Right cardiac atrium (tissue), 5 donors: ENCODE measurements around the gene IGHMBP2. TPM values are rescaled to one million over a fixed set of nuclear protein-coding genes. Genes with fewer than 3 reads are reported as not detected.

Source experiments
- ATAC-seq, 2 donors: fragments of 200-7000 bp; cut with Tn5 transposase; one replicate each; pipeline versions ENCODE4 v1.8.0 to v1.9.1; 2020; ENCODE audit warnings: moderate library complexity in 2 of 2, mild to moderate bottlenecking in 1 of 2
- DNase-seq, 3 donors: peaks; one replicate each; pipeline ENCODE4 v3.0.0-alpha.2; 2020
- H3K27ac ChIP-seq: one replicate; pipeline ENCODE4 v1.5.1; 2013; ENCODE audit warnings: mild to moderate bottlenecking, low read length, control low read depth, moderate library complexity
- H3K27me3 ChIP-seq: one replicate; pipeline ENCODE4 v1.6.1; 2013; ENCODE audit not compliant: control insufficient read depth, insufficient read depth
- H3K4me1 ChIP-seq: one replicate; pipeline ENCODE4 v1.6.1; 2013; ENCODE audit warnings: low read length; ENCODE audit not compliant: control insufficient read depth, insufficient read depth
- H3K4me3 ChIP-seq: one replicate; pipeline ENCODE4 v1.5.1; 2013; ENCODE audit warnings: low read length, control low read depth
- H3K9me3 ChIP-seq: one replicate; pipeline ENCODE4 v1.6.1; 2013; ENCODE audit warnings: low read length; ENCODE audit not compliant: control insufficient read depth
- WGBS: extraction: QIAGEN DNeasy Blood & Tissue Kit; methylation state at CpG from one replicate; pipeline ENCODE4 v1.1.7; 2013; 5-methylcytosine and 5-hydroxymethylcytosine counted together
- intact Hi-C, 4 donors: fragments of 100-400 bp; cut with DNase I; formaldehyde crosslinking; loops; one replicate each; pipeline versions ENCODE4 v1.11.0 to v1.14.0; 2022 to 2023
- polyA plus RNA-seq: library from polyadenylated mRNA; stranded (reverse); fragments of 200-250 nt; gene quantifications from one replicate; pipeline ENCODE4 v1.2.3, GENCODE V29; 2013
- total RNA-seq, 4 donors: library from RNA; stranded (reverse); fragmentation: NEBNext Ultra II Directional; extraction: Animal tissue kit (Norgen Biotek cat#: 25700); gene quantifications; one replicate each; pipeline ENCODE4 v1.2.1, GENCODE V29; 2021
- donor health status: healthy with polysubstance abuse.
- donor health status: DM: no; HTN: yes; CAD: no.
- donor health status: DM: no; HTN: no; CAD: no.
- donor health status: DM: no; HTN: yes; CAD: no; lungs with severe emphysema.
- donor health status: DM: yes; HTN: yes; CAD: no.

Gene IGHMBP2
- total and polyA plus RNA-seq, 5 donors = 10.4 to 12.7 (median 11.4) TPM

DNA sequence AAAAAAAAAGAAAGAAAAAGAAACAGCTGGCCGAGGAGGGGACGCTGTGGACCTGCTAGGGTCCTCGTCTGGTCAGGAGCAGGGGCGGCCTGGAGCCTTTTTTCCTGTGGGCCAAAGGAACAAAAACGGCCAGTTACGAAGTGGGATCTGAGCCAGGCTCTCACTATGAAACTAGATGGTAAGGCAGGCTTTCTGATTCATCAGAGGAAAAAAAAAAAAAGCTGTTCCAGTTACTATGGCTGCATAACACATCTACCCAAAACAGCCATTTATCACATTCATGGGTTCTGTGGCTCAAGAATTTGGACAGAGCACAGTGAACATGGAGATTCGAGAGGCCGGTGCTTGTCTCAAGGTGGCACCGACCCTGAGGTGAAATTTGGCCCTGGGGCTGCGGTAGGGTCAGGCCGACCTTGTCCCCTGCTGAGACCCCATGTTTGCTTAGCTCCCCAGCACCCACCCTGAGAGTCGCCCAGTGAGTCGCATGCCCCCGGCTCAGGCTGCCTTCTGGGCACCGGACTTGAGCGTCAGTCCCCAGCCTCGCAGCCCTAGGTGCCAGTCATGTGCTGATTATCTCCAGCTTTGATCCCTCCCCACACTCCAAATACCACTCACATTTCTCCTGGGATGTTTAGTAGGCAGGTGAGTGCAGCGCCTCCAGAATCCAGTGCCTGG lies 42.9 kb downstream of the IGHMBP2 start:
- DNase-seq = peak in 1 of 3 donors; percentile 47
- Histone ChIP-seq H3K9me3 (no peaks in the 10 kb centered on the region), H3K27ac (no peak overlapping the region), H3K27me3 (no peaks in the 10 kb centered on the region), H3K4me3 (no peak overlapping the region), H3K4me1 (no peaks in the 10 kb centered on the region)
- intact Hi-C loops = loop anchor here in 1 of 4 donors (10.0 kb wide), 1 partner anchor 68 kb away; the partner anchor contains the start of gene MRGPRF
- peak; percentile 64 to 86 for ATAC-seq
- 43% methylated on average over 18 of the region's 18 CpGs for WGBS

DNA sequence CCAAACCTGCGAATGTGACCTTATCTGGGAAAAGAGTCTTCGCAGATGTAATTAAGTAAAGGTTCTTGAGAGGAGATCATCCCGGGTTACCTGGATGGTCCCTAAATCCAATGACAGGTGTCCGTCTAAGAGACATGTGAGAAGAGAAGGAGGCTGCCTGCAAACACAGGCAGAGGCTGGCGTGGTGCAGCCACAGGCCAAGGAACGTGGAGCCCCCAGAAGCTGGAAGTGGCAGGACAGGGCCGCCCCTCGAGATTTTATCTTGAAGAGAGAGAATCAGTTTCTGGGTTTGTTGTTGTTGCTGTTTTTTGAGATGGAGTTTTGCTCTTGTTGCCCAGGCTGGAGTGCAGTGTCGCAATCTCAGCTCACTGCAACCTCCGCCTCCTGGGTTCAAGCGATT lies 43.5 kb downstream of the IGHMBP2 start:
- 75% methylated on average over 11 of the region's 11 CpGs for WGBS
- Histone ChIP-seq H3K4me1 (no peaks in the 10 kb centered on the region), H3K9me3 (no peaks in the 10 kb centered on the region), H3K4me3 (no peak overlapping the region), H3K27ac (no peak overlapping the region), H3K27me3 (no peaks in the 10 kb centered on the region)
- ATAC-seq = no peak
- DNase-seq = no peak
- intact Hi-C loops = loop anchor here in 1 of 4 donors (10.0 kb wide), 1 partner anchor 68 kb away; the partner anchor contains the start of gene MRGPRF

DNA sequence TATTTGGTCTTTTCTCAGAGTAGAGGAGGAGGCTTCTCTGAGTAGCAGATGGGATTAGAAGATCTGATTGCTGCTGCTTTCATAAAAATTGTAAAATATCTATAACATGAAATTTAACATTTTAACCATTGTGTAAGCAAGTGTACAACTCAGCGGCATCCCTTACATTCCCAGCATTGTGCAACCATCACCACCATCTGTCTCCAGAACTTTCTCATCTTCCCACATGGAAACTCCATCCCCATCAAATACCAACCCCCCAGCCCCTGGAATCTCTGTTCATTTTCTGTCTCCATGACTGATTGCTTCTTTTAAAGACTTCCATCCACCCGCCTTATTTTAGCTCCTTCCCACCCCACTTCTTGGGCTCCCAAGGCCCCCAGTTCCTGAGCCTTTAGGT lies 44.8 kb downstream of the IGHMBP2 start:
- H3K4me3 ChIP-seq = no peak overlapping the region
- no peak for DNase-seq
- WGBS = 70% methylated on average over 2 of the region's 2 CpGs
- H3K9me3 ChIP-seq = no peaks in the 10 kb centered on the region
- intact Hi-C loops = loop anchor here in 1 of 4 donors (10.0 kb wide), 1 partner anchor 66 kb away; the partner anchor contains the start of gene MRGPRF
- H3K4me1 ChIP-seq = no peaks in the 10 kb centered on the region
- H3K27me3 ChIP-seq = no peaks in the 10 kb centered on the region
- ATAC-seq = no peak
- H3K27ac ChIP-seq = no peak overlapping the region

DNA sequence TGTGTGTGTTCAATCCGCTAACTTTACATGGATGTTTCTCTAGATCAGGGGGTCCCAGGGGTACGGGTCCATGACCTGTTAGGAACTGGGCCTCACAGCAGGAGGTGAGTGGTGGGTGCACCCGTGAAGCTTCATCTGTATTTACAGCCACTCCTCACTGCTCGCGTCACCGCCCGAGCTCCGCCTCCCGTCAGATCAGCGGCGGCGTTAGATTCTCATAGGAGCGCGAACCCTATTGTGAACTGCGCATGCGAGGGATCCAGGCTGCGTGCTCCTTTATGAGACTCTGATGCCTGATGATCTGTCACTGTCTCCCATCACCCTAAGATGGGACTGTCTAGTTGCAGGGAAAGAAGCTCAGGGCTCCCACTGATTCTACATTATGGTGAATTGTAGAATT lies 45.2 kb downstream of the IGHMBP2 start:
- no peaks in the 10 kb centered on the region for H3K4me1 ChIP-seq
- H3K27ac ChIP-seq = no peak overlapping the region
- DNase-seq (no peak), ATAC-seq (no peak)
- WGBS = 91% methylated on average over 17 of the region's 17 CpGs
- H3K27me3 ChIP-seq = no peaks in the 10 kb centered on the region
- no peak overlapping the region for H3K4me3 ChIP-seq
- no peaks in the 10 kb centered on the region for H3K9me3 ChIP-seq
- intact Hi-C loops = loop anchor here in 1 of 4 donors (10.0 kb wide), 1 partner anchor 66 kb away; the partner anchor contains the start of gene MRGPRF

DNA sequence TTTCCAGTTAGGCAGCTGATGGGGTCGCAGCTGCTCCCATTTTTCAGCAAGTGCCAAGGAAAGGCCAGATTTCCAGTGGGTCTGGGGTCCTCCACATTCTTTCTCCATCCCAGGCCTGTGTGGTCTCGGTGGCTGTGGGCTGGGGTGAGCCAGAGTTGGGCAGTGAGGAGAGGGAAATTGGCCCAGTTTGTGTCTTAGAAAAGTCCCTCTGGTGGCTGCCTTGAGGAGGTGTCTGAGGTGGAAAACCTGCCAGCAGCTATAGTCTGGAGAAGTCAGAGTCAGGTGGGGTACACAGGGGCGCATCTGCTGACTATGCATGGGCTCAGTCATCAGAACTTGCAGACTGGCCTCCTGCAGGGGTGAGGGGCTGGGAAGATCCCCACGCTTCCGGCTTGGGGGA lies 46.6 kb downstream of the IGHMBP2 start:
- no peaks in the 10 kb centered on the region for H3K9me3 ChIP-seq
- intact Hi-C loops = no loop called here
- H3K4me3 ChIP-seq = no peak overlapping the region
- ATAC-seq (no peak), DNase-seq (peak in 2 of 3 donors; percentile 11 to 18)
- no peaks in the 10 kb centered on the region for H3K4me1 ChIP-seq
- 78% methylated on average over 5 of the region's 5 CpGs for WGBS
- no peaks in the 10 kb centered on the region for H3K27me3 ChIP-seq
- no peak overlapping the region for H3K27ac ChIP-seq

DNA sequence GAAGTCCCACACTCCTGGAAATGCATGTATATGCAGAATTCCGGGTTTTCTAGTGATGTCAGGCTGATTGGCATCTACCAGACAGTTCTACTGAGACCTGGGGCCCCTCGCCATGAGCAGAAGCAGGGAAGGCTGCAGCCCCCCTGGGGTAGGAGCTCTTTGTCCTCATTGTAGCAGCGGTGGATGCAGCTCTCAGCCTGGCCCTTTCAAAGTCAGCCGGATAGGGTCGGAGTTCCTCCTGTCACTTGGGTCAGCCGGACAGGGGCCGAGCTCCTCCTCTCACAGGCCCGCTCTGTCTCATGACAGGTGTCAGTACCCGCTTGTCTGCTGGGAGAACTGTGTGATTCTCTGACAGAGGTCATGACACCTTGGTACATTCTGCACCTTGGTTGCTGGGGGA lies 47.1 kb downstream of the IGHMBP2 start:
- ATAC-seq = no peak
- WGBS = 76% methylated on average over 9 of the region's 9 CpGs
- H3K27me3 ChIP-seq = no peaks in the 10 kb centered on the region
- peak in 2 of 3 donors; percentile 30 for DNase-seq
- H3K4me1 ChIP-seq = no peaks in the 10 kb centered on the region
- H3K27ac ChIP-seq = no peak overlapping the region
- no peaks in the 10 kb centered on the region for H3K9me3 ChIP-seq
- H3K4me3 ChIP-seq = no peak overlapping the region
- intact Hi-C loops = no loop called here

DNA sequence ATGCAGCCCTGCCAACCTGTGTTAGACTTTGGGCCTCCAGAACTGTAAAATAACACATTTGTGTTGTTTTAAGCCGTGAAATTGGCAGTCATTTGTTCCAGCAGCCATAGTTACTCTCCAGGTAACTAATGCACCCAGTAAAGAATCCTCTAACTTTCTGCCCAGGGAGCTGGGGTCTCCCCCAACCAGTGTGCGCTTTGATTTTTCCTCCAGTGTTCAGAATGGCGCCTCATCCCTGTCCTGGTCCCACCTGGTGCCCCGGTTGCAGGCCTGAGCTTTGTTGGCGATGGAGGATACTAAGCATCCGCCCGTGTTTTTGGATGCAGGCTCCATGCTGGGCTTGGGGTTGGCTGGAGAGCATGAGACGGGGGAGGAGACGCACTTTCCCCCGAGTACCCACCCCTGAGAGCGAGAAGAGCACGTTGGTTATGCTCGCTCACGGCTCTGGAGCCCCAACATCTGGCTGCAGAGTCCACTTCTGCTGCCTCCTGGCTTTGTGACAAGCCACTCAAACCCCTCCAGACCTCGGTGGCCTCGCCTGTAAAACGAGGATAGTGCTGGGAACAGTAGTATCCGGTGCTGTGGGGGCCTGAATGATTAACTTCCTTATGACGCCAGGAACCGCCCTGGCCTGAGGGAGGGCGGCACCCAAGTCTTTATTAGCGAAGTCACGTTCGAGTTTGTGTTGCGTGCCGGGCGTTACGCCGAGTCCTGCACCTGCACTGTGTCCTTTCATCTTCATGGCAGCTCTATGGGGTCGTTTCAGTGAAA lies 51.3 kb downstream of the IGHMBP2 start:
- ATAC-seq (peak; percentile 73 to 93), DNase-seq (peak; percentile 55 to 75 (median 61))
- Histone ChIP-seq H3K9me3 (no peaks in the 10 kb centered on the region), H3K27me3 (no peaks in the 10 kb centered on the region), H3K4me1 (no peaks in the 10 kb centered on the region), H3K4me3 (no peak overlapping the region), H3K27ac (no peak overlapping the region)
- WGBS = 33% methylated on average over 30 of the region's 30 CpGs
- intact Hi-C loops = no loop called here

DNA sequence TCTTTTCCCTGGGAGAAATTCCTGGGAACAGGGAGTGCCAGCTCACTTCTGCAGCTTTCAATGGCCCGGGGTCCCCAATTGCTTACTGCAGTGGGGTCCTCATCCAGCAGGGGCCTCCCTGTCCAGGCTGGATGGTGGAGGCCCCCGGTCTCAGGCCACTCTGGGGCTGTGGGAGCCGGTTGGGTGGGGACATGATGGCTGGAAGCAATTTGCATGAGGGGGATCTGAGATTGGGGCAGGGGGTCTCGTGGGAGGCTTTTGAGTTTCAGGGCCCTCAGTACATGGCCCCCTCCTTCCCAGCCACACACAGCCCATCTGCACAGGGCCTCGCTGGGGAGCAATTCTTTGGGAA lies 51.9 kb downstream of the IGHMBP2 start:
- Histone ChIP-seq H3K27me3 (no peaks in the 10 kb centered on the region), H3K4me1 (no peaks in the 10 kb centered on the region), H3K27ac (no peak overlapping the region), H3K9me3 (no peaks in the 10 kb centered on the region), H3K4me3 (no peak overlapping the region)
- WGBS = 30% methylated on average over 5 of the region's 5 CpGs
- peak in 1 of 3 donors; percentile 28 for DNase-seq
- ATAC-seq = peak in 1 of 2 donors; percentile 8
- intact Hi-C loops = no loop called here

DNA sequence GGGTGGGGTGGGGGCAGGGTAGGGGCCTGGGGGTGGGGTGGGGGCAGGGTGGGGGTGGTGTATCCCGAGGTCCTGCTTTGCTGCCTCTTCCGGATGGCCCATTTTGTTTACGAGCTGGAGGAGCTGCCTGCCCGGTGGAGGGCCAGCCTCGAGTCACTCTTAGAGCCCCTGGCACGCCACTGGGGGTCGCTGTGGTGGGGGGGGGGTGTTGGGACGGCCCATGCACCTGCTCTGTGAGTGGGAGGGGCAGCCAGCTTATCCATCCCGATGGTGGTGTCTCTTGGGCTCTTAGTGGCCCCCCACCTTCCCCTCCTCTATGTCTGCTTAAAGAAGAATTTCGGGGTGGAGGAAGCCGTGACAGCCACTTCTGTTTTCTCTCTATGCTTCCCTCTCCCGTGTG lies 52.5 kb downstream of the IGHMBP2 start:
- DNase-seq = peak in 1 of 3 donors; percentile 45
- no peak overlapping the region for H3K27ac ChIP-seq
- H3K4me1 ChIP-seq = no peaks in the 10 kb centered on the region
- no peaks in the 10 kb centered on the region for H3K9me3 ChIP-seq
- WGBS = 12% methylated on average over 12 of the region's 12 CpGs
- no peak overlapping the region for H3K4me3 ChIP-seq
- ATAC-seq = no peak
- H3K27me3 ChIP-seq = no peaks in the 10 kb centered on the region
- intact Hi-C loops = no loop called here

DNA sequence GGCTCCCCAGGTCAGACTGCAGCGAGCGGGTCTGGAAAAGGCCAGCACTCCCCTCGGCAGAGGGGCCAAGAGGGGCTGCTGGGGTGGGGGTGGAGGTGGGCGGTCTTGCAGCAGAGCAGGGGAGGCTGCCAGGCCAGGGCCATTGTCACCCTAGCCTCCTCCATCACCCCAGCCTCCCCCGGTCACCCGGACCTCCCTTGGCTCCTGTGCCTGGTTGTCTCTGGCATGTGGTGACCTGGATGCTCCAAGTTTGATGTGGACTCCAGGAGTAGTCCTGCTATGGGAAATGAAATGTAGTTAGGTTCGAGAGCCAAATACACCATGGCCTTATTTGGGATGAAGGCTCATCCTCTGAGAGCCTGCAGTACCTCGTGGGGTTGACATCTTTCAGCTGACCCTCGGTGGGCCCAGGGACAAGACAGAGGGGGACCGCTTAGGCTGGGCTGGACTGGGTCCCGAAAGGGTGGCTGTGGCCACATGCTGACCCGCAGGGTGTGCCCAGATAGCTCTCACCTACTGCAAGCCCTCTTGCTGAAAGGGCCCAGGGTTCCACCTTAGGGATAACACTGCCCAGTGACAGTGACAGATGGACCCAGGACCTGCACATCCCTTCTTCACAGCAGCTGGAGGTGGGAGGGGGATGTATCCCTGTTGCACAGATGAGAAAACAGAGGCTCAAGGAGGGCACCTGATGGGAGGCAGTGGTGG lies 53.0 kb downstream of the IGHMBP2 start:
- intact Hi-C loops = no loop called here
- H3K4me1 ChIP-seq = no peaks in the 10 kb centered on the region
- no peaks in the 10 kb centered on the region for H3K27me3 ChIP-seq
- H3K4me3 ChIP-seq = no peak overlapping the region
- ATAC-seq (no peak), DNase-seq (peak in 1 of 3 donors; percentile 49)
- no peaks in the 10 kb centered on the region for H3K9me3 ChIP-seq
- 71% methylated on average over 12 of the region's 12 CpGs for WGBS
- H3K27ac ChIP-seq = no peak overlapping the region

DNA sequence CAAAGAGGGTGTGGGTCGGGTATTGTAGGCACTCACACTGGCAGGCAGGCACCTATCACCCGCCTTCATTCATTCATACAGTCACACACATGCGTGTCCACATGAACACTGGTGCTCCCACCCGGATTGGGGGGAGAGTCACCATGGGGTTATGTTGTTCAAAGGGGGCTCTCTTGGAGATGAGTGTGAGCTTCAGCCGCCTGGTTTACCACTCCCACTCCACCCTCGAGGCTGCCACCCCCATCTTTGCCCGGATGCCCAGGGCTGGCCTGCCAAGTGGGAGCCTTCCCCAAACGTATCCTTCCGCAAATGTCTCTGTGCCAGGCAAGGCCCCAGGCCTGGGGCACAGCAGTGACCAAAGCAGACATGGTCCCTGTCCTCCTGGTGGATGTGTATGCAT lies 54.5 kb downstream of the IGHMBP2 start:
- Histone ChIP-seq H3K4me1 (no peaks in the 10 kb centered on the region), H3K4me3 (no peak overlapping the region), H3K9me3 (no peaks in the 10 kb centered on the region), H3K27ac (no peak overlapping the region), H3K27me3 (no peaks in the 10 kb centered on the region)
- intact Hi-C loops = no loop called here
- WGBS = 92% methylated on average over 9 of the region's 9 CpGs
- ATAC-seq (no peak), DNase-seq (peak in 1 of 3 donors; percentile 14)
